Stimulated activated CD4-positive, alpha-beta T cell treated with anti-CD3 and anti-CD28 coated beads, Interleukin-1b, Interleukin-23, amount 100 ng/mL, for 24 hours (primary cell): ENCODE data around the gene INTS3.
A peak's percentile ranks its signal among the peaks of the same experiment; 100 is the strongest.
"Not testable (repeated sequence)": the region's sequence is repeated elsewhere in the genome, so short reads cannot be mapped to it uniquely, and the experiment has no call there.

Experiments used
- DNase-seq, 4 experiments: peaks; one replicate each; pipeline ENCODE4 v3.0.0-alpha.2; 2020; ENCODE audit warnings: low read depth in 4 of 4, low spot score in 1 of 4

The INTS3 gene

DNA sequence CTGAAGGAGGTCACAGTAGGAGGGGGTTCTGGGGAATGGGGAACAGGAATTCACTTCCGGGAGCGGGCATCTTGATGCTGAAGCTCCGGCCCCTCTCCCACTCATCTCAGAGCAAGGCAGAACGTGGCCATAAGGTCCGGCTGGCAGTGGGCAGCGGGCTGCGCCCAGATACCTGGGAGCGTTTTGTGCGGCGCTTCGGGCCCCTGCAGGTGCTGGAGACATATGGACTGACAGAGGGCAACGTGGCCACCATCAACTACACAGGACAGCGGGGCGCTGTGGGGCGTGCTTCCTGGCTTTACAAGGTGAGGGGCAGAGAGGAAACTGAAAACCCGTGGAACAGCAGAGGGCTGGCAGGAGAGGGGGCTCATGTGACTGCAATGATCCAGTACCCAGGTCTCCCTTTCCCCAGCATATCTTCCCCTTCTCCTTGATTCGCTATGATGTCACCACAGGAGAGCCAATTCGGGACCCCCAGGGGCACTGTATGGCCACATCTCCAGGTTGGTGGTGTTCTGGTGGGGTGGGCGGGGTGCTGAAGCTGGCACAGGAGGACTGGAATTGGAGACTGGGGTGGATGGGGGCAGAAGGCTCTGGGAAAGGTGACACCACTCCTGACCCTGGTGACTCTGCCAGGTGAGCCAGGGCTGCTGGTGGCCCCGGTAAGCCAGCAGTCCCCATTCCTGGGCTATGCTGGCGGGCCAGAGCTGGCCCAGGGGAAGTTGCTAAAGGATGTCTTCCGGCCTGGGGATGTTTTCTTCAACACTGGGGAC lies 50.4 kb downstream of the INTS3 start:
- DNase-seq, result no peak

DNA sequence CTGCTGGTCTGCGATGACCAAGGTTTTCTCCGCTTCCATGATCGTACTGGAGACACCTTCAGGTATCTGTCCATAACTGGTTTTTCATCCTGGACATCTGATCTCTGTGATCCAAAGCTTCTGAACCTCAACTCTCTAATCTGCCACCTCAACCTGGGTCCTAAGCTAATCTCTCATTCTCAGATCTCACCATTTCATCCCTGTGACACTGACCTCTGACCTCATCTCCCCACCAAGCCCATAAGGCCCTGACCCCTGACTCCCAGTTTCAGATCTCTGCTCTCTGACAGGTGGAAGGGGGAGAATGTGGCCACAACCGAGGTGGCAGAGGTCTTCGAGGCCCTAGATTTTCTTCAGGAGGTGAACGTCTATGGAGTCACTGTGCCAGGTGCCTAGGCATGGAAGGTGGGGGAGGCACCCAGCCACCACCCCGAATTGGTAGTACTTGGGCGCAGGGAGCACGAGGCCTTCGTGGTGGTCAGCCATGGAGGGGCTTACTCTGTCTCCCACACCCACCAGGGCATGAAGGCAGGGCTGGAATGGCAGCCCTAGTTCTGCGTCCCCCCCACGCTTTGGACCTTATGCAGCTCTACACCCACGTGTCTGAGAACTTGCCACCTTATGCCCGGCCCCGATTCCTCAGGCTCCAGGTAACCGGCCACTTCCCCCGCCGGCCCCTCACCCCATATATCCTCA lies 51.1 kb downstream of the INTS3 start:
- no peak for DNase-seq

DNA sequence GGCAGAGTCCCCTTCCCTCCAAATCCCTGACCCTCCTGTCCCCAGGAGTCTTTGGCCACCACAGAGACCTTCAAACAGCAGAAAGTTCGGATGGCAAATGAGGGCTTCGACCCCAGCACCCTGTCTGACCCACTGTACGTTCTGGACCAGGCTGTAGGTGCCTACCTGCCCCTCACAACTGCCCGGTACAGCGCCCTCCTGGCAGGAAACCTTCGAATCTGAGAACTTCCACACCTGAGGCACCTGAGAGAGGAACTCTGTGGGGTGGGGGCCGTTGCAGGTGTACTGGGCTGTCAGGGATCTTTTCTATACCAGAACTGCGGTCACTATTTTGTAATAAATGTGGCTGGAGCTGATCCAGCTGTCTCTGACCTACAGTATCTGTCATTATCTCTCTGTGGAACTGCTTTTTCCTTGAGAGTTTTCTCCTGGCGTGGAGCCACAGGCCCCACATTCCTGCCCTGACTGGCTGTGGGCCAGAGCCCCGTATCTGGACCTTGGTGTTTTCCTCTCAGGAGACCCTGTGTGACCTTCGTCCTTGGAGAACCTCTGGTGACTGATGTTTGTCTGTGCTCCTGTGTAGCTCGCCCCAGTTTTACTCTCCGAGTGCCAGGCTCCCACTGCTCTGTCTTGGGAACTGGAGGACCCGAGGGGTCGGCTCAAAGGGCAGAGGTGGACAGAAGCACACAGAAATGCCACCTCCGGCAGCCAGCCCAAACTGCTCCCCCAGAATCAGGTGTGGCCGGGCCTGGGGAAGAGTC lies 52.1 kb downstream of the INTS3 start:
- DNase-seq, result no peak

DNA sequence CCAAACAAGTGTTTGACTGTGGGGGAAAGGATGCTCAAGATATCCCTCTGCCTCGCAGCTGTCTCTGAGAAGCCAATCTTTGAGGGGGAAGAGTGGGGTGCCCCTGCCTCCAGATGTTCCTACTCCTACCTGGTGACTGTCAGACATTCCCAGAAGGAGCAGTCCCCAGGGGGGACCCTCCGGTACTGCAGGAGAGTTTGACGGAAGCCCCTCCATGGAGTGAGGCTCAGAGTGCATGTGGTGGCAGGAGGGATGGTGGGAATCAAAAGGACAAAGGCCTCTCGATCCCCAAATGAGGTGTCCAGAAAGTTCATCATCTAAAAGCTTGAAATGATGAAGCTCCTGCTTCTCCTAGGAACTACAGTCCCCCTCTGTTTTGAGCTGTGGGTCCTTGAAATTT lies 52.7 kb downstream of the INTS3 start:
- DNase-seq, result no peak

DNA sequence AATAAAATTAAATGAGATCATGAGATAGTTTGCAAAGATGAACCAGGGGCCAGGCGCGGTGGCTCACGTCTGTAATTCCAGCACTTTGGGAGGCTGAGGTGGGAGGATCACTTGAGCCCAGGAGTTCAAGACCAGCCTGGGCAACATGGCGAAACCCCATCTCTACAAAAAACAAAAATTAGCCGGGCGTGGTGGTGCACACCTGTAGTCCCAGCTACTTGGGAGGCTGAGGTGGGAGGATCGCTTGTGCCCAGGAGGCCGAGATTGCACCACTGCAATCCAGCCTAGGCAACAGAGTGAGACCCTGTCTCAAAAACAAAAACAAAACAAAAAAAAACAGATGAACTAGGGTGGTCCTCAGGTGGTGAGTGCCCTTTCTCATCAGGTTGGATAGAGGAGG lies 54.8 kb downstream of the INTS3 start:
- not testable (repeated sequence) for DNase-seq

DNA sequence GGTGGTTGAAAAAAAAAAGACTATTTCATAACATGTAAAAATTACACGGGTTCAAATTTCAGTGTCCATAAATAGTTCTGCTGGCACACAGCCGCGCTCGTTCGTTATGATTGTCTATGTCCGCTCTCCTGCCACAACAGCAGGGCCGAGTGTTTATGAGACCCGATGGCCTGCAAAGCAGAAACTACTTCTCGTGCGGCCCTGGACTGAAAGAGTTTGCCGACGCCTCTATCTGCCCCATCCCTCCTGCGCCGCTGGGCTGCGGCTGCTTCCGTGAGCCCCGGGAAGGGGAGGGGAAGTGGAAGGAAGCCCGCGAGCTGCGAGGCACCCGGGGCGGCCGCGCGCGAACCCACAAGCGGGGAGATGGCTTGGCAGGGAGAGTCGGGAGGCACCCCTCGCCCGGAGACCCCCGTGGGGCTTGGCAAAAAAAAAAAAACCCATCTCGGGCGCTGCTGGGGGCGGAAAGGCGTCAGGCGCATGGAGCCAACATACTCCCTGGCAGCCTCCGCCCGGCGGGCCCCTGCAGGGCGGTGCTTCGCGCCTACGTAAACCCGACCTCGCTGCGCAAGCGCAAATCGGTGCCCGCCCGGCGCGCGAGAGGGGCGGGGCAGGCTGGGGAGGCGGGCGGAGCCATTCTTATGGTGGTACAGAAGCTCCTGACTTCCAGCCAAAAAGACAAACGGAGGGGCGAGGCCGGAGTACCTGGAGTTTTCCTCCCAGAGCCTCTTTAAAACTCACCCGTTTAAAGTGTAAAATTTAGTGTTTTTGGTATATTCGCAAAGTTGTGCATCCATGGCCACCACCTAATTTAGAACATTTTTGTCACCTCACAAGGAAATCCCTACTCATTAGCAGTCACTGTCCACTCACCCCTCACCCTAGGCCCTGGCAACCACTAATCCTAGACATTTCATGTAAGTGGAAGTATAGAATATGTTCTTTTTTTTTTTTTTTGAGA lies 55.7 kb downstream of the INTS3 start:
- peak; percentile 78 to 87 (median 84) for DNase-seq

DNA sequence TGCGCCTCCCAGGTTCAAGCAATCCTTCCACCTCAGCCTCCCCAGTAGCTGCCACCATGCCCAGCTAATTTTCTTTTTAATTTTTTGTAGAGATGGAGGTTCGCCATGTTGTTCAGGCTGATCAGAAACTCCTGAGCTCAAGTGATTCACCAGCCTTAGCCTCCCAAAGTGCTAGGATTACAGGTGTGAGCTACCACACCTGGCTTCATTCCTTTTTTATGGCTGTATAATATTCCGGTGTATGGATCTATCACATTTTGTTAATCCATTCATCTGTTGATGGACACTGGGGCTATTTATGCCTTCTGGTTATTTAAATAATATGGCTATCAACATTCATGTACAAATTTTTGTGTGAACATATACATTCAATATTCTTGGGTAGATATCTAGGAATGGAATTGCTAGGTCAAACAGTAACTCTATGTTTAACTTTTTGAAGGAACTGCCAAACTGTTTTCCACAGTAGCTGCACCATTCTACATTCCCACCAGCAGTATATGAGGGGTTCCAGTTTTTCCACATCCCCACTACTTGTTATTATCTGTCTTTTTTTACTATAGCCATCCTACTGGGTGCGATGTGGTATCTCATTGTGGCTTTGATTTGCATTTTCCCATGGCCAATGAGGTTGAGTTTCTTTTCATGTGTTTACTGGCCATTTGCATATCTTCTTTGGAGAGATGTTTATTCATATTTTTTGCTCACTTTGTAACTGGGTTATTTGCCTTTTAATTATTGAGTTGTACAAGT lies 58.4 kb downstream of the INTS3 start:
- no peak for DNase-seq

DNA sequence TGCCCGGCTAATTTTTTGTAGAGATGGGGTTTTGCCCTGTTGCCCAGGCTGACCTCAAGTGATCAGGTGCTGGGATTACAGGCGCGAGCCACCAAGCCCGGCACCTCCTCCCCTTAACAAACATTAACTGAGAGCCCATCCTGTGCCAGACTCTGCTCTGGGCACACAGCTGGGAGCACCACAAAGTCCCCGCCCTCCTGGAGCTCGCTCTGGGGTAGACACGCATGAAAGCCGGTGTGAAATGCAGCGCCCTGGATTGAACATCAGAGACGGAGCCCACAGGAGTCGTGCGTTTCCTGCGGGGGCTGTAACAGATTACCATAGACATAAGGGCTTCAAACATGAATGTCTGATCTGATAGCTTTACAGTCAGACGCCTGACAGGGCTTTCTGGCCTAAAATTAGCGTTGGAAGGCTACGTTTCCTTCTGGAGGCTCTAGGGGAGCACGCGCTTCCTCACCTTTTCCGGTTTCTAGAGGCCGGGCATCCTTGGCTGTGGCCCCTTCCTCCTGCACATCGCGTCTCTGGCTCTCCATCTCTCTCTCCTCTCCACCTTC lies 61.7 kb downstream of the INTS3 start:
- DNase-seq, result no peak

DNA sequence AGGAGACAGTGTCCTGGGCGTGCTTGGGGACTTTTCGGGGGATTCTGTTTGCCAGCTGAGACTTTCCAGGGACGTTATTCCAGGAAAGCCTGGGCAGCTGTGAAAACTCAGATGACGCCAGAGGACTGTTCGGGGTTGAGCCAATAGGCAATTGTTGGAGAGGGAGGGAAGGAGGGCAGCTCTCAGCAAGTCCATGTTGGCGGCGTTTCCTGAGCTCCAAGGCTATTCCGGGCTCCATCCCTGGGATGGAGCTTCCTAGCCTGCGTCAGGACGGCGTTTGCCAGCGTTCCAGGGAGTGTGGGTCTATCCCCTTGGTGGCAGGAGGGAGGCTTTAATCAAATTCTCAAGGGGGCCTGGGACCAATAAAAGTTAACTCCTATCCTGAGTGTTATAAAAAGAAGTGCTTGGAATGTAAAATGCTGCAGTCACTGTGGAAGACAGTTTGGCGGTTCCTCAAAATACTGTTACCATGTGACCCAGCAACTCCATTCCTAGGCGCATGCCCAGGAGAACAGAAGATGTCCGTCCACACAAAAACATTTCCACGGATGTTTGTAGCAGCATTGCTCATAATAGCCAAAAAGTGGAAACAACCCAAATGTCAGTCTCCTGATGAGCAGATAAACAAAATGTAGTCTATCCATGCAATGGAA lies 62.6 kb downstream of the INTS3 start:
- no peak for DNase-seq

DNA sequence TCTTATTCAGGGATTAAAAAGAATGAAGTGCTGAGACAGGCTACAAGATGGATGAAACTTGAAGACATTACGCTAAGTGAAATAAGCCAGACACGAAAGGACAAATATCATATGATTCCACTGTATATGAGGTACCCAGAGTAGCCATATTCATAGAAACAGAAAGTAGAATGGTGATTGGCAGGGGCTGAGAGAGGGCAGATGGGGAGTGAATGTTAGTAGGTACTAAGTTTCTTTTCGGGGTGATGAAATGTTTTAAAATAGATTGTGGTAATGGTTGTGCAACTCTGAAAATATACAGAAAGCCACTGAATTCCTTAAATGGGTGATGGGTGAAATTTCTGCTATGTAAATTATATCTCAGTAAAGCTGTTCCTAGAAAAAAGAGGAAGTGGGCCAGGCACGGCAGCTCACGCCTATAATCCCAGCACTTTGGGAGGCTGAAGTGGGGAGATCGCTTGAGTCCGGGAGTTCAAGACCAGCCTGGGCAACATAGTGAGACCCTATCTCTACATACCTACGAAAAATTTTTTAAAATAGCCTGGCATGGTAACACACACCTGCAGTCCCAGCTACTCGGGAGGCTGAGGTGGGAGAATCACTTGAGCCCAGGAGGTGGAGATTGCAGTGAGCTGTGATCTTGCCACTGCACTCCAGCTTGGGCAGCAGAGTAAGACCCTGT lies 63.3 kb downstream of the INTS3 start:
- no peak for DNase-seq

DNA sequence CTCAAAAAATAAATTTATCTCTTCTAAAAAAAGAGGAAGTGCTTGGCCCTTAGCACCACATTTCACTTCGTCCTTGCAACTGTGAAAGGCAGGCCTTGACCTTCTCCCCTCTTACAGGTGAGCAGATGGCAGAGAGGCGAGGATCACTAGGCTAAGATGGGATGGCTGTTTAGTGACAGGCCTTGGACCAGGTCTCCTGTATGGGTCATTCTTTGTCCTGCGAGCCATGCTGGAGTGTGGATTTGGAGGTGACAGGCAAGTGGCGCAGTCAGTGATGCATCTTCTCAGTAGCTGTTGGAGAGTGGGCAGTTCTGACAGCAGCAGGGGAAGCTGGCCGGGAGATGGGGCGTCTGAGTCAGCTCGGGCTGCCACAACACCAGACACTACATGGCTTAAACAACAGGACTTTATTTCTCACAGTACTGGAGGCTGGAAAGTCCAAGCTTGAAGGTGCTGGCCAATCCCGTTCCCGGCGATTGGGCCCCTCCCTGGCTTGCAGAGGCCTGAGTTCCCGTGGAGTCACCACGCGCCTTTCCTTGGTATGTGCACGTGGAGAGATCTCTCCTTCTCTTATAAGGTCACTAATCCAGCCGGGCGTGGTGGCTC lies 63.9 kb downstream of the INTS3 start:
- DNase-seq, result no peak

DNA sequence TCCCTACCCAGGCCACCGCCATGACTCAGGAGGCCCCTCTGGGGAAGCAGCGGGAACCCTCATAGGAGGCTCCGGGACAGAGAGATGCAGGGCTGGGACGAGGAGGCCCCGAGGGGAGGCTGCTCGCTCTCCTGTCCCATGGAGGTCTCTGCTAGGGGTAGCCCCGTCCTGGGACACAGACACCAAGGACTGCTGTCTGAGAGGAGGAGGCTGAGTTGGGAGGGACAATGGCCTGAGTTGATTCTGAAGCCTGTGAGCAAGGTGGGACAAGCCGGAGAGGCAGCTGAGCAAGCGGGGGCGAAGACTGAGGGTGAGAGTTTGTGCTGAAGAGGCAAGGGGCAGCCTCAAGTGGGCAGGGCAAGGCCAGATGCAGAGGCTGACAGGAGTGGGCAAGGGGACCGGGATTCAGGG lies 64.8 kb downstream of the INTS3 start:
- no peak for DNase-seq

DNA sequence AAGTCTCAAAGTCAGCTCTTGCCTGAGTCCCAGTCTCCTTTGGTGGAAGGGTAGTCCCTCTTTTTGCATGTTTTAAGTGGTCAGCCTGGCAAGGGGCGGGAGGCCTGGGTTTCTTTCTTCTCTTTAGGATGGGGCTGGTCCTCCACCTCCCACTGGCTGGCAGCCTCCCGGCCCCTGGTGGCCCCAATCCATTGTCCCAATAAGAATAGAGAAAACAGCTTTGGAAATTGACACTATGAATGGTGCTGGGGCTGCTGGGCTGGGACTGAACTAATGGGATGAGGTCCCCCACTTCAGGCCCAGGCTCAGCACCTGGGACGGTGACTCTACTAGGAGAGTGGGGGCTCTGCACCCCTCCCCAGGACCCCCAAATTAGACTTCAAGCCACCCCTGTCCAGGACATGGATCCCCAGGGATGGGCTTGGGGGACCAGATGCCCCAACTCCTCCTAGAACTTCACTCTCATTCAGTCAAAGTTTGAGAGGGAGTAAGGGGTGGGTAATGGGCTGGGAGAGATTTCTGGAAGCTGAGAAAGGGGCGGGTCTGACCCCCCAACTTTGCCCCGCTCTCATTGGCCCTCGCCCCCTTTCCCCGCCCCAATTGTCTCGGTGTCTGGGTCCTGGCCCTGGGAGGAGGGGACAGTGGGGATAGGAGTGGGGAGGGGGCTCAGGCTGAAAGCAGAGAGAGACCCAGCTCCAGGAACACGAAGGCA lies 65.6 kb downstream of the INTS3 start:
- DNase-seq, result no peak

DNA sequence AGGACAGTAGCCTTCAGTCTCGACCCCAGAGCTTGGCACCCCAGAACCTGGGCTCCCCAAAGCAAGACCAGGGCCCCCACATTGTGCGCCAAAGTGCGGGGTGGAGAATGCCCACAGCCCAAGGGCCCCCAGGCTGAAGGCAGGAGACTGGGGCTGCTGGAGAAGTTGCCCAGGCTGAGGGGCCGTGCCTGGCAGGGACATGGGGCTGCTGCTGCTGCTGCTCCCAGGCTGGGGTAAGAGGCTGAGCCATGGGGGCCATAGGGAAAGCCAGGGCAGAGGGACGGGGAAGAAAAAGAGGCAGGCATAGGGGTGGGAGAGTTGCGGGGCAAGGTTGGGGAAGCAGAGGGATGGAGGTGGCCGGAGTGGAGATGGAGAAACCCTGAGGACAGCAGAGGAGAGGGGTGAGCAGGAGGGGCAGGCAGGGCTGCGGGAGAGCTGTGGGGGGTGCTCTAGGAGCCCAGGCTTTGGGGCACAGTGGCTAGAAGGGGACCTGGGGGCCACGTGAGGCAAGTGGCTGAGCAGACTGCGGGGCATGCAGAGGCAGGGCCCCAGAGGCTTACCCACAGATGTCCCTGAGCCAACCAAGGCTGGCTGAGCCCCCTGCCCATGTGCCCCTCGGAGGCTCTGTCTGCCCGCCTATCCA lies 66.2 kb downstream of the INTS3 start:
- DNase-seq, result no peak

DNA sequence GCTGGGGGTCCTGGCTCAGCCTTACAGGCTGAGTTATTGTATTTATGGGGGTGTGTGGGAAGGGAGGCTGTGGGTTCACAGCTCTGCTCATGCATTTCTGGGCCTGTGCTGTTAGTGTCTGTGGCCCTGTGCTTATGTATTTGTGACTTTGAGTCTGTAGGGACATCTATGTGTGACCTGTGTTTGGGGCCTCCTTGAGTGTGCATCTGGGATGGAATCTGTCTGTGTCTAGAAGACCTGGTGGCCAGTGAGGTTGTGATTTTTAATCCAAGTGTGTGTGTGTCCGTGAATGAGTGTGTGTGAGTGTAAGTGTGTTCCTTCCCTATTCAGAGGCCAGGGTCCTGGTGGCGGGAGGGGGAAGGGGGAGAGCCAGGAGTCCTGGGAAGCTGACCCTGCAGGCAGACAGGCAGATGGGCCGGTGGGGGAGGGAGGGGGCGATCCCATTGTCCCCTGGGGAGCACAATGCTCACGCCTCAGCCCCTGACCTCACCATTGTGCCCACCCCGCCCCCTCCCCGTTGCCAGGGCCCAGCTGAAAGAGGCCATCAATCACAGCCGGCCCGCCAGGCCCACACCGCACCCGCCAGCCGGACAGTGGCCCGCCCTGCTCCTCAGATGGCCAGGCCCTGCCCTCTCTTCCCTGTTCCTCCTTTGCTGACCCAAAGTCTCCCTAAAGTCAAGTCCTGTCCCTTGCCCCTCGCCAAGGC lies 66.9 kb downstream of the INTS3 start:
- DNase-seq, result no peak

DNA sequence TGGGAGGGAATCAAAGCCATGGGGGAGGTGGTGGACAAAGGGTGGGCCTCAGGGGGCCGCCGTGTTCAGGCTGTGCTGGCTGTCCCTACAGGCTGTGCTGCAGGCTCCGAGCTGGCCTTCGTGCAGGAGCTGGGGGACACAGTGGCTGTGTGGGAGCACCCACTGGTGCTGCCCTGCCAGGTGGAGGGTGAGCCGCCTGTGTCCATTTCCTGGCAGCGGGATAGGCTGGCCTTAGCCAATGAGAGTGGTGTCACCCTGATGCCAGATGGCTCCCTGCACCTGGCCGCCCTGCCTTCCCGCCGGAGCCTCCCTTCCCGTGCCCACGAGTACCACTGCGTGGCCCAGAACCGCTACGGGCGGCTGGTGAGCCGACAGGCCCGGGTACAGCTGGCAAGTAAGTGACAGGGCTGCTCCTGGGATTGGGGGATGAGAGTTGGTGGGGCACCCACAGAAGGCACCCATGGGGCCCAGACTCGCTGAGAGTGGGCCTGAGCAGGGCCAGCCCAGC lies 67.5 kb downstream of the INTS3 start:
- DNase-seq, result no peak
